HK-2 (cell line): ENCODE results near the gene ACTRT2.

Experiments
- DNase-seq: peaks from one replicate; pipeline ENCODE4 v3.0.0-alpha.2; 2018; ENCODE audit not compliant: unreplicated experiment

The ACTRT2 gene

GRCh38 chr1:3068564-3069431 is 47.5 kb downstream of the ACTRT2 start, which contains the start of gene PRDM16:
PRDM16 (plus strand) TSS chr1:3069203; CDS start chr1:3069260, 57 bp downstream.
- no peak for DNase-seq

- no peak for DNase-seq
These were observed 48.4 kb downstream of the ACTRT2 start for GRCh38 chr1:3069491-3070308.

- DNase-seq: no peak
These were observed 49.0 kb downstream of the ACTRT2 start for GRCh38 chr1:3070309-3070643.

- DNase-seq: no peak
These were observed 49.6 kb downstream of the ACTRT2 start for GRCh38 chr1:3070644-3071564.

- DNase-seq: no peak
These were observed 50.5 kb downstream of the ACTRT2 start for GRCh38 chr1:3071565-3072390.
